Islet of Langerhans (tissue), 1 donor: ENCODE data around the gene CHST13.

Experiments
- FAIRE-seq: peaks from one replicate; lab custom pipeline; 2011; peaks lifted over from hg19 to GRCh38; lab: Jason Lieb, UNC

Gene CHST13

GRCh38 chr3:126523745-126524428, at the start of gene CHST13:
Gene CHST13 (plus strand): TSS chr3:126524155. CDS start chr3:126524333, 178 bp downstream.
- no peak for FAIRE-seq

- FAIRE-seq, result no peak
These were observed 49.2 kb upstream of the CHST13 start for GRCh38 chr3:126474498-126475412.

GRCh38 chr3:126475413-126476114, 48.4 kb upstream of the CHST13 start, which contains the start of gene ZXDC:
Gene ZXDC (minus strand): TSS chr3:126475891. CDS start chr3:126475865, 26 bp downstream.
- no peak for FAIRE-seq

- FAIRE-seq, result no peak
These were observed 47.5 kb upstream of the CHST13 start for GRCh38 chr3:126476166-126477060.

GRCh38 chr3:126477061-126477380, 46.9 kb upstream of the CHST13 start:
- no peak for FAIRE-seq

GRCh38 chr3:126478581-126479310, 45.2 kb upstream of the CHST13 start:
- no peak for FAIRE-seq

- FAIRE-seq, result no peak
These were observed 44.3 kb upstream of the CHST13 start for GRCh38 chr3:126479642-126480041.

GRCh38 chr3:126480206-126480605, 43.7 kb upstream of the CHST13 start:
- FAIRE-seq, result no peak

- FAIRE-seq, result no peak
These were observed 43.1 kb upstream of the CHST13 start for GRCh38 chr3:126480861-126481260.

- no peak for FAIRE-seq
These were observed 42.0 kb upstream of the CHST13 start for GRCh38 chr3:126481808-126482502.

GRCh38 chr3:126482503-126483255, 41.3 kb upstream of the CHST13 start:
- FAIRE-seq, result no peak

GRCh38 chr3:126483321-126483761, 40.6 kb upstream of the CHST13 start:
- no peak for FAIRE-seq

- FAIRE-seq, result no peak
These were observed 39.8 kb upstream of the CHST13 start for GRCh38 chr3:126484148-126484547.

- no peak for FAIRE-seq
These were observed 39.3 kb upstream of the CHST13 start for GRCh38 chr3:126484662-126485061.

- FAIRE-seq, result no peak
These were observed 38.6 kb upstream of the CHST13 start for GRCh38 chr3:126485176-126485897.

GRCh38 chr3:126485956-126486355, 38.0 kb upstream of the CHST13 start:
- no peak for FAIRE-seq

GRCh38 chr3:126486360-126486847, 37.6 kb upstream of the CHST13 start:
- no peak for FAIRE-seq

GRCh38 chr3:126487151-126487771, 36.7 kb upstream of the CHST13 start:
- FAIRE-seq, result no peak
